Measurements from ENCODE around the gene SETSIP. TPM values are rescaled to one million over a fixed set of nuclear protein-coding genes. Genes with fewer than 3 reads are reported as not detected.

Gene SETSIP
- polyA plus RNA-seq, 1 donor (not counting 4 experiments of a cell fraction or from before 2014, with no cell fraction given) = 0.89 TPM

- H3K9me3 ChIP-seq (ENCODE audit: control insufficient read depth, low read depth, low read length) = peaks cover 1% of the 10 kb centered on the region
- FAIRE-seq (no peak), DNase-seq (ENCODE audit: low read depth, low spot score) (no peak)
- no peak overlapping the region for H3K4me2 ChIP-seq (ENCODE audit: control insufficient read depth, extremely low read depth, insufficient read depth, low read depth, low read length)
- no peak overlapping the region for H3K27ac ChIP-seq (ENCODE audit: control insufficient read depth, insufficient read depth, low read length)
- TF ChIP-seq EZH2 (IDR thresholded peaks at IDR 0.05; ENCODE audit: low read length) = no peak
- TF ChIP-seq, protein P1, sequence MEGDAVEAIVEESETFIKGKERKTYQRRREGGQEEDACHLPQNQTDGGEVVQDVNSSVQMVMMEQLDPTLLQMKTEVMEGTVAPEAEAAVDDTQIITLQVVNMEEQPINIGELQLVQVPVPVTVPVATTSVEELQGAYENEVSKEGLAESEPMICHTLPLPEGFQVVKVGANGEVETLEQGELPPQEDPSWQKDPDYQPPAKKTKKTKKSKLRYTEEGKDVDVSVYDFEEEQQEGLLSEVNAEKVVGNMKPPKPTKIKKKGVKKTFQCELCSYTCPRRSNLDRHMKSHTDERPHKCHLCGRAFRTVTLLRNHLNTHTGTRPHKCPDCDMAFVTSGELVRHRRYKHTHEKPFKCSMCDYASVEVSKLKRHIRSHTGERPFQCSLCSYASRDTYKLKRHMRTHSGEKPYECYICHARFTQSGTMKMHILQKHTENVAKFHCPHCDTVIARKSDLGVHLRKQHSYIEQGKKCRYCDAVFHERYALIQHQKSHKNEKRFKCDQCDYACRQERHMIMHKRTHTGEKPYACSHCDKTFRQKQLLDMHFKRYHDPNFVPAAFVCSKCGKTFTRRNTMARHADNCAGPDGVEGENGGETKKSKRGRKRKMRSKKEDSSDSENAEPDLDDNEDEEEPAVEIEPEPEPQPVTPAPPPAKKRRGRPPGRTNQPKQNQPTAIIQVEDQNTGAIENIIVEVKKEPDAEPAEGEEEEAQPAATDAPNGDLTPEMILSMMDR (optimal IDR thresholded peaks at IDR 0.05 in 1 of 3, IDR thresholded peaks at IDR 0.05 in 1 of 3, conservative IDR thresholded peaks at IDR 0.05 in 1 of 3; ENCODE audit: extremely low read depth in 1 of 3, insufficient read depth in 2 of 3, low read length in 3 of 3) = no peak
- no peaks in the 10 kb centered on the region for H4K20me1 ChIP-seq (ENCODE audit: control insufficient read depth, extremely low read depth, insufficient read depth, low read length)
- no peaks in the 10 kb centered on the region for H3K79me2 ChIP-seq (ENCODE audit: control insufficient read depth, insufficient read depth, low read length)
- peaks cover 2% of the 10 kb centered on the region for H3K4me1 ChIP-seq (ENCODE audit: control insufficient read depth, extremely low read depth, insufficient read depth, low read length)
- no peaks in the 10 kb centered on the region for H3K27me3 ChIP-seq (ENCODE audit: control insufficient read depth, extremely low read depth, insufficient read depth, low read length)
- dilution Hi-C loops (cut with MboI; ENCODE audit: extremely low pct_ligation_motif_present, low sequenced_read_pairs) = no loop called here
- H3K36me3 ChIP-seq (ENCODE audit: control insufficient read depth in 2 of 2, extremely low read depth in 1 of 2, insufficient read depth in 2 of 2, low read length in 2 of 2) = no peaks in the 10 kb centered on the region
- no peak overlapping the region for H2AFZ ChIP-seq (ENCODE audit: control insufficient read depth, low read length)
- H3K4me3 ChIP-seq (ENCODE audit: control insufficient read depth in 2 of 3, extremely low read depth in 1 of 3, insufficient read depth in 2 of 3, low read depth in 1 of 3, low read length in 3 of 3) = no peak overlapping the region
- no peaks in the 10 kb centered on the region for H3K9me1 ChIP-seq (ENCODE audit: control insufficient read depth, extremely low read depth, insufficient read depth, low read length)
- no peak overlapping the region for H3K9ac ChIP-seq (ENCODE audit: control insufficient read depth, extremely low read depth, insufficient read depth, low read length)
Measured at GRCh38 chr1:92091625-92092024, 16.4 kb upstream of the SETSIP start.

DNA sequence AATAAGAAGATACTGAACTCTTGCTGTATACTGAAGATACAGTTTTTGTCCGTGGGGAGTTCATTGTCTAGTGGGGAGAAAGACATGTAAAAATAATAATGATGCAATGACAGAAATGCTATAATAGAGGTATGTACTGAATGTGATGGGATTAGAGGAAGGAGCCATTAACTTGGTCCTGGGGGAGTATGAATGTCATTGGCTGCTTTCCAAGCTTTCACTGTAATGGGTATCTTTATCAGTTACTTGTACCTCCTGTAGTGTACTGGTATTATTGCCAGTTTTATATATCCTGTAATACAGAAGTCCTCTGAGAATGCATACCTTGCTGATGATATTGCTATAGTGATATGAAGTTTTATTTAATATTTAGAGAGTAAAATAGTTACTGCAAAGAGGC is 12.3 kb upstream of the SETSIP start:
- Histone ChIP-seq H3K27me3 (ENCODE audit: control insufficient read depth, extremely low read depth, insufficient read depth, low read length) (no peaks in the 10 kb centered on the region), H4K20me1 (ENCODE audit: control insufficient read depth, extremely low read depth, insufficient read depth, low read length) (no peaks in the 10 kb centered on the region), H3K79me2 (ENCODE audit: control insufficient read depth, insufficient read depth, low read length) (no peaks in the 10 kb centered on the region), H3K9me1 (ENCODE audit: control insufficient read depth, extremely low read depth, insufficient read depth, low read length) (no peaks in the 10 kb centered on the region), H3K4me1 (ENCODE audit: control insufficient read depth, extremely low read depth, insufficient read depth, low read length) (no peaks in the 10 kb centered on the region), H2AFZ (ENCODE audit: control insufficient read depth, low read length) (no peak overlapping the region), H3K9me3 (ENCODE audit: control insufficient read depth, low read depth, low read length) (peaks cover 6% of the 10 kb centered on the region), H3K9ac (ENCODE audit: control insufficient read depth, extremely low read depth, insufficient read depth, low read length) (no peak overlapping the region), H3K27ac (ENCODE audit: control insufficient read depth, insufficient read depth, low read length) (no peak overlapping the region), H3K36me3 (ENCODE audit: control insufficient read depth in 2 of 2, extremely low read depth in 1 of 2, insufficient read depth in 2 of 2, low read length in 2 of 2) (no peaks in the 10 kb centered on the region), H3K4me2 (ENCODE audit: control insufficient read depth, extremely low read depth, insufficient read depth, low read depth, low read length) (no peak overlapping the region), H3K4me3 (ENCODE audit: control insufficient read depth in 2 of 3, extremely low read depth in 1 of 3, insufficient read depth in 2 of 3, low read depth in 1 of 3, low read length in 3 of 3) (no peak overlapping the region)
- DNase-seq (ENCODE audit: low read depth, low spot score) (no peak), FAIRE-seq (no peak)
- dilution Hi-C loops (cut with MboI; ENCODE audit: extremely low pct_ligation_motif_present, low sequenced_read_pairs) = no loop called here
- TF ChIP-seq, protein P1 (optimal IDR thresholded peaks at IDR 0.05 in 1 of 3, IDR thresholded peaks at IDR 0.05 in 1 of 3, conservative IDR thresholded peaks at IDR 0.05 in 1 of 3; ENCODE audit: extremely low read depth in 1 of 3, insufficient read depth in 2 of 3, low read length in 3 of 3) = no peak
- TF ChIP-seq EZH2 (IDR thresholded peaks at IDR 0.05; ENCODE audit: low read length) = no peak

Measured in keratinocyte (primary cell).